GM19043 (cell line): Measurements from ENCODE around the gene CADM2.

ENCODE experiments used
- ATAC-seq: cut with Tn5 transposase; IDR thresholded peaks from one replicate; pipeline ENCODE4 v1.9.1; 2021; ENCODE audit warnings: low read depth; ENCODE audit not compliant: unreplicated experiment

The CADM2 gene

DNA sequence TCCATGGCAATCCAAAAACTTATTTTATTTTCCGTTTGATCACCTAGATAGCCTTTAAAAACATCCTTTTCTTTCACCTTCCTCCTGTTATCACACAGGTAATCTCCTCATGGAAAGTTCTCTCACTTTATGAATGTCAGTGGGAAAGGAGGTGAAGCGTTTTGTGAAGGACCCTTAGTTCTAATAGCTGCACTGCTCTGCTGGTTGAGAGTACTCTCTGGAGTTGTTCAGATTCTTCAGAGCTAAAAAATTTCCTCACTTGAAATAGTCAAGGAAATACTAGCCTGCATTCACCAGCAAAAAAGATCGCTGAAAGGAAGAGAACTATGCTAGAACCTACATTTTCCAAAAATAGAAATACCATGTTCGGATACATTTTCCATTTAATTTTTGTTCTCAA, 1097.2 kb downstream of the CADM2 start:
- ATAC-seq = no peak

DNA sequence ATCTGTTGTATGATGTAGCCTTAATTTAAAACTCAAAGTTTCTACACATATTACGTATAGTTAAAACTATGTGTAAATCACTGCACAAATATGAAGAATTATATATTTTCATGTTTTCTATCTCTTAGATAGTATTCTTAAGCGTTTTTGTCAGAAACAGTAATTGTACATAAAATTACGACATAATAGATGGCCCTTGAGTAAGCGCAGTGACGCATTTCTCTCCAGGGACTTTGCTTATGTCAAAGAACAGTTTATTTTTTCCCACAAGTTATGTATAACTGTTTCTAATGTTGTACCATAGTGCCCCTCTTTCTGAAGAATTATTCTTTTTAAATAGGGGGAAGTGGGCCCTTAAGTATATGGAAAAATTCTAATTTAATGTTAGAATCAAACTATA, 1098.2 kb downstream of the CADM2 start:
- no peak for ATAC-seq

DNA sequence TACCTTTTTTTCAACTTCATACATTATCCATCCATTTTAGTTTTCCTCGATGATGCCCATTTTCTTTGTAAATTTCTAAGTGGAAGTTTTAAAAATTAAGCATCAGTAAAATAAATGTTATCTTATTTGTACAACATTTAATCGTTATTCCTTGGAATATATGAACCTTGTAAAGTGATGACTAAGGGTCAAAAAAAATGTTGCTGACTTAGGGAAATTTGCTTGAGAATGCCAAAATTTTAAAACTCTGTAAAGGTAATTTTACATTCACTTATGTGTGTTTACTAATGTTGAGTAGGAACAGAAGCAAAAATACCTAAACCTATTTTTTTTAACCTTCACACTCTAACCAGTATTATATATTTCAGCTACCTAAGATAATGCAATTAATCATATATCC, 1115.0 kb downstream of the CADM2 start:
- no peak for ATAC-seq

DNA sequence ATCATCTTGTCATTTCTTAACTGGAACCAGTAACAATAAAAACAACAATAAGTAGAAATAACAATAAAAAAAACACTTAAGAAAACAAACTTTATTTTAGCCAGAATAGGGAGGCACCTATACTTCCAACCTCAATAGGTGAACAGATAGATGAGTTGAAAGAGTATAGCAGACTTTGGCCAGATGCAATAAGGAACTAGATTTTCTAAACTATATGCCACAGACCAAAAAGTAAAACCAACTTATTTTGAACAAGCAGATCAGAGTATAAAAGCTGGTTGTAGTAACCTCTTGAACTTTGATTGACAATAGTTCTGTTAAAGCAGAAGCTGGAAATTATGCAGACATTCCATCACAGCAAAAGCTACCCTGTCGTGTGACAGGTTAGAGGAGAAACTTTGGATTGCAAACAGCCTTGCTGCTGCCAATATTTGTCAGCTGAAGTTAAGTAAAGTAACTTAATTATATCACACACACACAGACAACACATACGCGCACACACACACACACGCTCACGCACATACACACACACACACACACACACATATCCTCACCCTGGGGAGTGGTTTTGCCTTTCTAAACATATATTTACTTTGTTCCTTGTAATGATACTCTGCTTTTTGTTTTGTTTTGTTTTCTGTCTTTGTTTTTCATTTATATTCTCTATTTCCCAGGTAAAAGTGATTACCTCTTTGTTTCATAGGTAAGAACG, 1128.5 kb downstream of the CADM2 start:
- ATAC-seq = no peak

DNA sequence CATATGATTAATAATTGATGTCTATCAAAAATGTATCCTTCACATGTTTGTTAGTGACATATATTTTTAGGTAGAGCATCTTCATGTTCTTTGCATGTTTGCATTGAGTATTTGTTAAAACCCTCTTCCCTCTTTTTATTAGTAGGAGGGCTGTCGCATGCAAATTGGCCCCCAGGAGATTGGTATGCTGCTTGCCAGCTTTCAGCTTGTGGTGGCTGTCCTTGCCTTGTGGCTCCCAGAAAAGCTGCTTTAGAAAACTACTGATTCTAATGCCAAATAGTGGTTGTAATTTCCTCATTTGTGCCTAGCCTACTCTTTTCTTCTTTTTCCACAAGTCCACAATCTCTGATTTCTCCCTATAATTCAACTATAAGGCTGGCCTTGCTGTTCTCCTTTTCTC, 1145.4 kb downstream of the CADM2 start:
- no peak for ATAC-seq

DNA sequence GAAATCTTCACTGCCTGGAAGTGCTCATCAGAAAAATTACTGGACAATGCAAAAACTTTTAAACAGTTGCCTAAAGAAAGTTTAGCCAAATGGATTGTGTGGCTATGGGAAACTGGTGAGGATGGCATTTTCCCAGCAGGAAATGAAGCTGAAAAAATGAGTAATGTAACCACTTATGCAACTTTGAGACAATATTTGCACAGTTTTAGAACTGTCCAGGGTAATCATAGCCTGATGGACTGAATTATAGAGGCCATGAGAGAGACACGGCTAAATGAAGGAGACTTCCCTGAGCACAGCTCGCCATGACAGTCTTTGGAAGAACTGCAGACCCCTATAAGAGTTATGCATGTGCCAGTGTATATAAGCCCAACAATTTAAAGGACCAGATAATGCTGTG, 1150.6 kb downstream of the CADM2 start:
- no peak for ATAC-seq
